Naive B cell (primary cell): ENCODE results near the gene ADD3. TPM values are rescaled to one million over a fixed set of nuclear protein-coding genes. Genes with fewer than 3 reads are reported as not detected.

Experiments used
- ATAC-seq, 2 donors: fragments of 150-1000 bp; cut with Tn5 transposase; 2 replicates each; pipeline ENCODE4 v1.10.0; 2021; ENCODE audit warnings: low read depth in 2 of 2, mild to moderate bottlenecking in 2 of 2, moderate library complexity in 2 of 2
- DNase-seq: peaks from one replicate; pipeline ENCODE4 v3.0.0; 2022
- H3K27ac Mint-ChIP-seq, 6 donors: one replicate each; pipeline ENCODE4 v1.8.0; 2020 to 2022; ENCODE audit warnings: mild to moderate bottlenecking in 6 of 6, mixed read lengths in 6 of 6, moderate library complexity in 5 of 6, inconsistent platforms in 2 of 6
- H3K27me3 Mint-ChIP-seq, 3 donors: one replicate each; pipeline ENCODE4 v1.8.0; 2021 to 2022; ENCODE audit warnings: mixed read lengths in 3 of 3, mild to moderate bottlenecking in 1 of 3
- H3K36me3 Mint-ChIP-seq, 2 donors: one replicate each; pipeline ENCODE4 v1.8.0; 2020 to 2022; ENCODE audit warnings: mixed read lengths in 2 of 2, inconsistent platforms in 1 of 2, mild to moderate bottlenecking in 1 of 2
- H3K4me1 Mint-ChIP-seq, 3 donors: one replicate each; pipeline ENCODE4 v1.8.0; 2020 to 2022; ENCODE audit warnings: mixed read lengths in 3 of 3, inconsistent platforms in 1 of 3, mild to moderate bottlenecking in 1 of 3, moderate library complexity in 1 of 3
- H3K4me3 Mint-ChIP-seq, 8 donors: one replicate each; pipeline ENCODE4 v1.8.0; 2020 to 2022; ENCODE audit warnings: mild to moderate bottlenecking in 8 of 8, mixed read lengths in 8 of 8, moderate library complexity in 8 of 8, inconsistent platforms in 2 of 8
- H3K9me3 Mint-ChIP-seq, 7 donors: one replicate each; pipeline ENCODE4 v1.8.0; 2020 to 2022; ENCODE audit warnings: mixed read lengths in 7 of 7, mild to moderate bottlenecking in 5 of 7, inconsistent platforms in 2 of 7, moderate library complexity in 1 of 7
- polyA plus RNA-seq, 6 donors: library from polyadenylated mRNA; unstranded; fragments of 300-500 nt; fragmentation: Illumina TruSeq; gene quantifications; one replicate each; pipeline ENCODE4 v1.2.3, GENCODE V29; 2021; ENCODE audit warnings: low read depth in 6 of 6

Gene ADD3
- polyA plus RNA-seq, 6 donors from 2014 or later, result 322 to 394 (median 366) TPM

- H3K4me3 Mint-ChIP-seq, result peak overlapping the region in 2 of 8 donors; percentile 9 to 33
- H3K9me3 Mint-ChIP-seq, result no peaks in the 10 kb centered on the region
- peaks cover 0 to 7% of the 10 kb centered on the region in 2 donors for H3K36me3 Mint-ChIP-seq
- H3K27ac Mint-ChIP-seq, result peak overlapping the region in 1 of 6 donors; percentile 54
- peaks cover 72 to 84% (median 79%) of the 10 kb centered on the region in 3 donors for H3K27me3 Mint-ChIP-seq
- ATAC-seq (peak in 1 of 2 donors; percentile 37), DNase-seq (no peak)
- peaks cover 32 to 38% (median 33%) of the 10 kb centered on the region in 3 donors for H3K4me1 Mint-ChIP-seq
These were observed 162.6 kb downstream of the ADD3 start for GRCh38 chr10:110170142-110170971.

DNA sequence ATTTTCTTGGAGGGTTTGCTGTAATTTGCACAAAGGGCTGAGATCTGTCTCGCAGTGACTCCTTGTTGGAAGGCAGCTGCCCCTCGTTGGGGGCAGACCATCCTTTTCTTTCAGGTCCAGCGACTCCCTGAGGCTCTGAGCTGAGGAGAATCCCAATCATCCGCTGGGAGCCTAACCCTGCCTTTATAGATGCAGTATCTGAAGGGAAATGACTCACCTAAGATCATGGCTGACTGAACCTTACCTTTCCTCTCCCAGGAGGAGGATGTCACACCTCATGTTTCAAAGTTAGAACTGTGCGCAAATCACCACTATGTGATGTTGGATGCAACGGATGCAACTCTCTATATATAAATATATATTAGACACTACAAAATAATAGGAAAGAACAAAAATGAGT is 163.2 kb downstream of the ADD3 start:
- H3K4me1 Mint-ChIP-seq, result peaks cover 34 to 38% (median 37%) of the 10 kb centered on the region in 3 donors
- peaks cover 71 to 84% (median 79%) of the 10 kb centered on the region in 3 donors for H3K27me3 Mint-ChIP-seq
- H3K4me3 Mint-ChIP-seq, result no peak overlapping the region
- H3K27ac Mint-ChIP-seq, result no peak overlapping the region
- no peaks in the 10 kb centered on the region for H3K9me3 Mint-ChIP-seq
- peaks cover 0 to 3% of the 10 kb centered on the region in 2 donors for H3K36me3 Mint-ChIP-seq
- ATAC-seq (no peak), DNase-seq (no peak)

DNA sequence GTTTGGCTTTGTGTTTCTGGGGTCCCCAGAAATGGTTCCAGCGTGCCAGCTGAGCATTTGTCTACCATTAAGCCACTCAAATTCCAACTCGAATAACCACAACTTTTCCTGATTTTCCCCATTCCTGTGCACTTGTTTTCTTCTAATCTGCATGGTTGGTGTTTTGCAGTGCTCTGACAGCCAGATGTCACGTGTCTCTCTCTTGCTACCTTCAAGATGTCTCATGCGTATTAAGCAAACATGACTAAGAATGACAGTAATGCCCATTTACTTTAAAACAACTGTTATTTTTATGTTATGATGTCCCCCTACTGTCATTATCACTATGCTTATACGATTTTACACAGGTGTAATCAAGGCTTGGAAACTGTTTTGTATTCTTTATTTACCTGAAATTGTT is 164.4 kb downstream of the ADD3 start:
- DNase-seq, result no peak
- Mint-ChIP-seq H3K36me3 (no peaks in the 10 kb centered on the region), H3K27ac (no peak overlapping the region), H3K4me3 (no peak overlapping the region), H3K4me1 (peaks cover 42 to 44% (median 43%) of the 10 kb centered on the region in 3 donors), H3K9me3 (no peaks in the 10 kb centered on the region), H3K27me3 (peaks cover 72 to 81% (median 81%) of the 10 kb centered on the region in 3 donors)
- no peak for ATAC-seq

DNA sequence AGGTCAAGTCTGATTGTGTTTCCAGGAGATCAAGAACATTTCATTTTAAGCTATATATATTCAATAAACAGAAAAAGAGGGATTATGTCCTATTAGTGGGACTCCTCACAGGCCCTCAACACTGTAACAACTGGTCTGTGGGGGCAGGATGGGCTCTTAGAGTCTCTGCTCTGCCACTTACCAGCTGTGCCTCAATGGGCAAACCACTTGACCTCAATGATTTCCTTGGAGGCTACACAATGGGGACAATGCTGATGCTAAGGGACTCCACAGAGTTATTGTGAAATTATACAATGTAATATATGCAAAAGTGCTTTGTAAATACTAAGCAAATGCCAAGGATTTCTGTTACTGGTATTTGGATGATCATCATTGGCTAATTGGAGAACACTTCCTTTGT is 166.4 kb downstream of the ADD3 start:
- Mint-ChIP-seq H3K36me3 (no peaks in the 10 kb centered on the region), H3K27ac (peak overlapping the region in 1 of 6 donors; percentile 21), H3K9me3 (no peaks in the 10 kb centered on the region), H3K27me3 (peaks cover 64 to 80% (median 77%) of the 10 kb centered on the region in 3 donors), H3K4me3 (no peak overlapping the region), H3K4me1 (peaks cover 28 to 29% (median 29%) of the 10 kb centered on the region in 3 donors)
- ATAC-seq, result no peak
- DNase-seq, result no peak

GRCh38 chr10:110174816-110175215 is 167.0 kb downstream of the ADD3 start:
- no peaks in the 10 kb centered on the region for H3K36me3 Mint-ChIP-seq
- no peak for DNase-seq

GRCh38 chr10:110175406-110175805 is 167.6 kb downstream of the ADD3 start:
- ATAC-seq (no peak), DNase-seq (no peak)
- H3K4me1 Mint-ChIP-seq, result peaks cover 19 to 20% (median 20%) of the 10 kb centered on the region in 3 donors
- peaks cover 60 to 74% (median 73%) of the 10 kb centered on the region in 3 donors for H3K27me3 Mint-ChIP-seq
- no peaks in the 10 kb centered on the region for H3K36me3 Mint-ChIP-seq
- H3K9me3 Mint-ChIP-seq, result no peaks in the 10 kb centered on the region
- H3K4me3 Mint-ChIP-seq, result peak overlapping the region in 2 of 8 donors; percentile 22
- H3K27ac Mint-ChIP-seq, result no peak overlapping the region

More at GRCh38 chr10:110174816-110175215, 167.0 kb downstream of the ADD3 start:
- peak overlapping the region in 1 of 6 donors; percentile 1 for H3K27ac Mint-ChIP-seq
- H3K4me3 Mint-ChIP-seq, result no peak overlapping the region
- ATAC-seq, result no peak
- H3K9me3 Mint-ChIP-seq, result no peaks in the 10 kb centered on the region
- H3K27me3 Mint-ChIP-seq, result peaks cover 63 to 80% (median 77%) of the 10 kb centered on the region in 3 donors
- peaks cover 22 to 23% (median 23%) of the 10 kb centered on the region in 3 donors for H3K4me1 Mint-ChIP-seq

- Mint-ChIP-seq H3K36me3 (no peaks in the 10 kb centered on the region), H3K27me3 (peaks cover 51 to 64% (median 63%) of the 10 kb centered on the region in 3 donors), H3K4me1 (peaks cover 10 to 12% (median 12%) of the 10 kb centered on the region in 3 donors), H3K4me3 (peak overlapping the region in 6 of 8 donors; percentile 28 to 59 (median 38)), H3K9me3 (no peaks in the 10 kb centered on the region), H3K27ac (peak overlapping the region in 2 of 6 donors; percentile 5 to 15)
- ATAC-seq (peak in 1 of 2 donors; percentile 62), DNase-seq (no peak)
These were observed 168.6 kb downstream of the ADD3 start for GRCh38 chr10:110176141-110177030.

GRCh38 chr10:110179220-110179619 is 171.4 kb downstream of the ADD3 start:
- ATAC-seq, result no peak
- DNase-seq, result no peak
- no peaks in the 10 kb centered on the region for H3K9me3 Mint-ChIP-seq
- H3K27ac Mint-ChIP-seq, result peak overlapping the region in 1 of 6 donors; percentile 66
- H3K27me3 Mint-ChIP-seq, result peaks cover 41 to 47% (median 44%) of the 10 kb centered on the region in 3 donors
- H3K36me3 Mint-ChIP-seq, result no peaks in the 10 kb centered on the region
- H3K4me1 Mint-ChIP-seq, result peaks cover 5 to 12% (median 12%) of the 10 kb centered on the region in 3 donors
- peak overlapping the region in 1 of 8 donors; percentile 33 for H3K4me3 Mint-ChIP-seq

DNA sequence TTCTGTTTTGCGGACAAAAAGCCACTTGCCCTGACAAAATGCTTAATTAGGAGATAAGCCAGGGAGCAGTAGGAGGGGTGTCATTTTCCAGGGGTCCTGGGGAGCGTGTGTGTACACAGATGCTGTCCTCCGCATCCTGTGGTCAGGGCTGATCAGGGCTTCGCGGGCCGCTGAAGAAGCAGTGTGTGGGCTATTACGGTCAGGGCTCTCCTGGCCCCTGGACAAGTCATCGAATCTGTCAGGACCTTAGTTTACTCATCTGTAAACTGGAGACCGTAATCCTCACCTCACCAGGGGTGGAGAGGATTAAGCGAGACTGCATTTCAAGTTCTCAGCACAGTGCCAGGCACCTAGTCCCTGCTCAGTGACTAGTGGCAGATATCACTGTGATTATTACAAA is 173.7 kb downstream of the ADD3 start:
- ATAC-seq (no peak), DNase-seq (no peak)
- Mint-ChIP-seq H3K27me3 (peaks cover 23 to 28% (median 26%) of the 10 kb centered on the region in 3 donors), H3K4me3 (no peak overlapping the region), H3K9me3 (no peaks in the 10 kb centered on the region), H3K36me3 (no peaks in the 10 kb centered on the region), H3K27ac (no peak overlapping the region), H3K4me1 (peaks cover under 1 to 5% (median 3%) of the 10 kb centered on the region in 3 donors)

DNA sequence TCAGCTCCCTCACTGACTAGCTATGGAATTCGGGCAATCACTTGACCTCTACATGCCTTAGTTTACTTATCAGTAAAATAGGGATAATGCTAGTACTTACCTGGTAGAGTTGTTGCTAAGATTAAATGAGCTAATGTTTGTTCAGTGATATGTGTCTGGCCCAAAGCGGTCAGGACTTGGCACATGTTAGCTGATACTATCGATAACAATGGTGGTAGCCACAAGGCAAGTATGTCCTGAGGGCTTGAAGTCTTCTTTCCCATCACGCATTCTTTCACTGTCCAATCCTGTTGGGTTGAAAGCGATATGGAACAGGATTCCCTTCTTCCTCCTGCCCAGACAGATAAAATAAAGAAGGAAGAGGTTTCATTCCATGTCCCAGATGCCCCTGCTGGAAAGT is 174.1 kb downstream of the ADD3 start:
- Mint-ChIP-seq H3K27me3 (peaks cover 21 to 28% (median 24%) of the 10 kb centered on the region in 3 donors), H3K4me1 (peaks cover 0 to 2% (median 0%) of the 10 kb centered on the region in 3 donors), H3K9me3 (no peaks in the 10 kb centered on the region), H3K4me3 (no peak overlapping the region), H3K27ac (no peak overlapping the region), H3K36me3 (no peaks in the 10 kb centered on the region)
- DNase-seq (no peak), ATAC-seq (no peak)

DNA sequence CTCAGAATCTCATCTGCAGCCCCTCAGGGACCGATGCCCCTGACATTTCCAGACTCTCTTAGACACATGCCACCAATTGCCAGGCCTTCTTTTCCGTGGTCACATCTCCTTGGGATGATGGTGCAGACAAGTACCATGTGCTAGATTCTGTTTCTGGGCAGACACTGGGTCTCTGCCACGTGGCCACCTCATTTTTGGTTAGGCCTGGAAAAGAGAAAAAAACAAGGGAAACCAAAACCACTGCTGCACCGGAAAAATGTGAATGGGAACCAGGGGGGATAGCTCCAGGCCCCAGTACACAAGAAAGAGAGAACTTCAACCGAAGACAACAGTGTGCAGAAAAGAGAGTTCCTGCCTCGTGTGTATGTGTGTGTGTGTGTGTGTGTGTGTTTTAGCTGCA is 176.6 kb downstream of the ADD3 start:
- DNase-seq (no peak), ATAC-seq (no peak)
- no peaks in the 10 kb centered on the region for H3K9me3 Mint-ChIP-seq
- no peaks in the 10 kb centered on the region for H3K4me1 Mint-ChIP-seq
- H3K4me3 Mint-ChIP-seq, result no peak overlapping the region
- no peak overlapping the region for H3K27ac Mint-ChIP-seq
- no peaks in the 10 kb centered on the region for H3K36me3 Mint-ChIP-seq
- peaks cover 13 to 16% (median 13%) of the 10 kb centered on the region in 3 donors for H3K27me3 Mint-ChIP-seq
